NCI-H226 (cell line): ENCODE results near the gene ACSF3.

Experiments
- DNase-seq: peaks from one replicate; pipeline ENCODE4 v3.0.0-alpha.2; 2015

The ACSF3 gene

DNA sequence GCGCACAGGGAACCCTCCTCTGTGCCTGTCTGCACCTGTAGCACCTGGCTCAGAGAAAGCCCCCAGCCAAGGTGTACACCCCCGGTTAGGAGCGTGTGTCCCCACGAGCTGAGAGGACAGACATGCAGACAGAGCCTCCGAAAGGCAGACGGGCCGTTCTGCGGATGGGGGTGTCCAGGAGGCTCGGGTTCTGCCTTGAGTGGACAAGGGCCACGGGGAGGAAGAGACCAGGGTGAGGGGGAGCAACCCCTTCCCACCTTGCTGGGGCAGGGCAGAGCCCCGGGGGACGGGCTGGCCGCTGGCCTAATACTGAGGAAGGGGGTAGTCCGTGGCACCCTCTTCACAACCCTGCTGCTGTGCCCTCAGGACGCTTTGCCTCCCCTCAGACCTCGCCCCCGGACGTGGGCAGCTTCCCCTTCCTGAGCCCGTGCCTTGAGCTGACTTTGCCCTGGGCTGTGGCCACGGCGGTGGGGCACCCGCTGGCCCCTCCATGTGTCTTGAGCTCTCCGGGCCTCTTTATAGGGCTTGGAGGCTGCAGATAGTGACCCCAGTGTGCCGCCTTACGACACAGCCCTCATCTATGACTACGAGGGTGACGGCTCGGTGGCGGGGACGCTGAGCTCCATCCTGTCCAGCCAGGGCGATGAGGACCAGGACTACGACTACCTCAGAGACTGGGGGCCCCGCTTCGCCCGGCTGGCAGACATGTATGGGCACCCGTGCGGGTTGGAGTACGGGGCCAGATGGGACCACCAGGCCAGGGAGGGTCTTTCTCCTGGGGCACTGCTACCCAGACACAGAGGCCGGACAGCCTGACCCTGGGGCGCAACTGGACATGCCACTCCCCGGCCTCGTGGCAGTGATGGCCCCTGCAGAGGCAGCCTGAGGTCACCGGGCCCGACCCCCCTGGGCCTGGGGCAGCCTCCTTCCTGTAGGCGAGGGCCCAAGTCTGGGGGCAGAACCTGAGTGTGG is 101.0 kb downstream of the ACSF3 start:
- no peak for DNase-seq

DNA sequence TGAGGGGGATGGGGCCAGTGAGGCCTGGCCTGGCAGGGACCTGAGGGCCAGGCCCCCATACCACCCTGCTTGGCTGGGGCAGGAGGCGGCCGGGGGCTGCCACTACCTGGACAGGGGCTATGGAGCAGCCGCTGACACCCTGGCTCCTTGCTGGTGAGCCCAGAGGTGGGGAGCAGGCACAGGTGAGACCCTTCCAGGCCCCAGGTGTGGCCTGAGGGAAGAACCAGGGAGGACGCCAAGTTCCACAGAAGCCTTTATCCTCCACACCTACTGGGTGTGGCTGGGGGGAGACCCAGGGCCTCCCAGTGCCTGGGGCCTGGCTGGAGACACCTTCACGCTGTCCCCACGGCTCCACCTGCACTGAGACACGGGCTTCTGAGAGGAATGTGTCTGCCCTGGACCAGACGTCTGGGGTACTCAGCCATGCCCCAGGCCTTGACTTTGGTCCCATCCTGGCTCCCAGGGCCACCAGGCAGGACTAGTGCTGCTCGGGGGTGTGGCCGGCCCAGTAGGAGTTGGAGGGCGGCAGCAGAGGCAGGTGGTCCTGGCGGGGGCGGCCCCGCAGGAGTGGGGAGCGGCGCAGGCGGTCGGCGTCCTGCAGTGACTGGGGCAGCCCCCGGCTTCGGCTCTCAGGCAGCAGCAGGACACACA is 102.0 kb downstream of the ACSF3 start:
- no peak for DNase-seq

DNA sequence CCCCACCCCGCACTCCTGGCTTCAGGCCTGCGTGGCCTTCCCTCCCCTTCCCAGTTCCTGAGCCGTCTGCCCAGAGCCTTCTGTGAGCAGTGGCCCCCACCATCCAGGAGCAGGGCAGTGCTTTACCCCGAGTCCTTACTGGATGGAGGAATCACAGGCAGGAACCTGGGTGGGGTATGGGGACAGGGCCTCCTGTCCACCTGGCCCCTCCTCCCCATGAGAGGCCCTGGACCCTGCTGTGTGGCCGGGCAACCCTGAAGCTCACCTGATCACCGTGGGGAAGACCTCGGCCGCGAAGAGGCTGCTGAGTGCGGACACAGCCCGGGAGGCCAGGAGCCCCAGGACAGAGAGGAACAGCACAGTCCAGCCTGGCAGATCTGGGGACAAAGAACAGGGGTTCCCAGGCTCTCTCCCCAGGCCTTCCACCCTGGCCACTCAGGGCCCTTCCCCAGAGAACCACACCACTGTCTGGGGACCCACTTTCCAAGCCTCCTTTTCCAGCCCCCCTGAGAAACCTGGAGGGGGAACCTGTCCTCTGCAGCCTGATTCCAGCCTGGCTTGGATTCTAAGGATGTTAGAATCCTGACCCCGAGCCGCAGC is 103.5 kb downstream of the ACSF3 start:
- DNase-seq = no peak

DNA sequence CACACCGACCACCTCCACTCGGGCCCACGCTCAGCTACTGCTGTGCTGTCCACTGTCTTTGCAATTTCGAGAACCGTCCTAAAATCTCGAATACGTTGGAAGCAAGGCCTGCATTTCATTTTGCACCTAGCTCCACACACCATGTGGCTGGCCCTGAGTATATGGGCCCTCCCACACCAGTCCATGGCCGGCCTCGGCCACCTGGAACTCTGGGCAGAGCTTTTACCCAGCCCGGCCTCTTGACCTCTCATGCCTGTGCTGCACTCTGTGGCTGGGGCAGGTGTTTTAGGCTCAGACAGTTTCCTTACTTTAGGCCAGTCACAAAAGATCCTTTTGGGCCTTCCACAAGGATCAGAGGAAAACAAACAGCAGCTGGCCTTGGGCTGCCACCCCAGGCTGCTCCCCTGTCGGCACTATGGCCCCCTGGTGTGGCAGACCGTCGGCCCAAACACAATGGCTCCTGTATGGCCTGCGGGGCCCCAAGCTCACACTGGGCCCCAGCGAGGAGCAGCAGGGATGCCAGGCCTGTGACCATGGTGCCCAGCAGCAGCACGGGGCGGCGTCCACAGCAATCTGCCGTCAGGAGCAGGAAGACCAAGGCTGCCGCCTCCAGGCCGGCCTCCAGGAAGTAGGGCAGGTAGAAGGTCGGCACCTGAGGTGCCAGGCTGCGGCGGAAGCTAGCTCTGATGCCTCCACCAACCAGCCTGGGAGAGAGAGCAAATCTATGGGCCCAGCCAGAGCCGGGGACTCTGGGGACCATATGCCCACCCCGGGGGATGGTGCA is 104.2 kb downstream of the ACSF3 start:
- no peak for DNase-seq

DNA sequence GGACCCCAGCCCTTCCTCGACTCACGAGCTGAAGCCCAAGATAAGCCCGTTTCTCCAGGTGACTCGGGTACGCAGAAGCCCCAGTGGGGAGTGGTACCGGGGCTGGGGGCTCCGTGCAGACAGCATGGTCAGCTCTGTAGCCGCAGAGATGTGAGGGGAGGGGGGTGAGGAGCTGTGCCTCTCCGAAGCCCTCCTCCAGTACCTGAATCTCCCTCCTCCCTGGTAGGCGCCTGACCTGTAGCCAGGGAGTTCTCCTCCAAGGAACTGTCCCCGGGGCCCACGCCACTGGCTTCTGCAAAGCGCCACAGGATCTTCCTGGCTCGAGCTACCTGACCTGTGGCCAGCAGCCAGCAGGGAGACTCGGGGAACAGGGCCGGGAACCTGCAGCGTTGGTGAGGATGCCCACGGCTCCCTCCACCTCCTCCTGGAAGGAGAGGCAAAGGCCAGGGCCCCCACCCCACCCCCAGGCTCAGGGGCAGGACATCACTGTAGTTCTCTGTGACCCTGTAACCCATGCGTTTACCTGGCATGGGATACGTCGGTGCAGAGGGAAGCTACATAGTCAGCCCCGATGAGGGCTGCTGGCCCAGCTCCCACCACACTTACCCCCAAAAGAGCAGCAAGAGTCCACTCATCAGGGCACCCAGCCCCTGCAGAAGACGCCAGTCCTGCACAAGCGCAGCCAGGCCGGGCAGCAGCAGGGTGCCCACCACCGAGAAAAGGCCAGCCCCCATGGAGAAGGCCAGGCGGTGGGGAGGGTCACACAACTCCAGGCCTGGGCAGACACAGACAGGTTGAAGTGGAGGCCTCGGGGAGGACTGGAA is 105.0 kb downstream of the ACSF3 start:
- DNase-seq = no peak

DNA sequence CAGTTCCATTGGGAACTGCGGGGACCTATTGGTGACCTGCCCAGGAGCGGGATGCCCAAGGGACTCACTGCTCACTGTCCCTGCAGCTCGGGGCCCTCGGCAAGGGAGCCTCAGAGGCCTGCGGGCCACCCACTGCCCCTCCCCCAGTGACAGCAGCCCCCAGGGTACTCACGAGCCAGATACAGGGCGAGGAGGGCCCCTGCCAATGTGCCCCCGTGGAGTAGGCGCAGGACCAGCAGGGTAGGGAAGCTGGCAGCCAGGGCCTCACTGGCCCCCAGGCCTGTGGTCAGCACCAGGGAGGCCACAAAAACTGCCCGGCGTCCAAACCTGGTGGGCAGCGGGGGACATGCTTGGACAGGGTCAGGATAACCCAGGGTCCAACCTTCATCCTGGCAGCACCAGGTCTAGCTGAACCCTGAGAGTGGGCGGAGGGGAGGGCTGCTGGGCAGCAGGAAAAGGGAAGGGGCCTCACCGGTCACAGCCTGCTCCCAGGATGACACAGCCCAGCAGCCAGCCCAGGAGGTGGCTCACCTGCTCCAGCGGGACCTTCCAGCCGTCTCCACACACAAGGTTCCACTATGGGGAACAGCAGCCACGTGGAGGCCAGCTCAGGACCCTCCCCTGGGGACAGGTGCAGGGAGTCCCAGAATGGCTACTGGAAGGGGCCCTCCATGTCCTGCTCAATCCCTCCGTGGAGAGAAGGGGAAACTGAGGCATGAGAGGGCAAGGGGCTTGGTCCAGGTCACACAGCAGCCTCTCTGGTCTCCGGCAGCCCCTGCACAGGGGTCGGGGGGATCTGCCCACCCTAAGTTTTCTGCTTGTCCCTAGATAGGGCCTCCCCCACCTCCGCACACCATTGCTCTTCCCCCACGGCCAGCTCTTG is 105.8 kb downstream of the ACSF3 start:
- no peak for DNase-seq

DNA sequence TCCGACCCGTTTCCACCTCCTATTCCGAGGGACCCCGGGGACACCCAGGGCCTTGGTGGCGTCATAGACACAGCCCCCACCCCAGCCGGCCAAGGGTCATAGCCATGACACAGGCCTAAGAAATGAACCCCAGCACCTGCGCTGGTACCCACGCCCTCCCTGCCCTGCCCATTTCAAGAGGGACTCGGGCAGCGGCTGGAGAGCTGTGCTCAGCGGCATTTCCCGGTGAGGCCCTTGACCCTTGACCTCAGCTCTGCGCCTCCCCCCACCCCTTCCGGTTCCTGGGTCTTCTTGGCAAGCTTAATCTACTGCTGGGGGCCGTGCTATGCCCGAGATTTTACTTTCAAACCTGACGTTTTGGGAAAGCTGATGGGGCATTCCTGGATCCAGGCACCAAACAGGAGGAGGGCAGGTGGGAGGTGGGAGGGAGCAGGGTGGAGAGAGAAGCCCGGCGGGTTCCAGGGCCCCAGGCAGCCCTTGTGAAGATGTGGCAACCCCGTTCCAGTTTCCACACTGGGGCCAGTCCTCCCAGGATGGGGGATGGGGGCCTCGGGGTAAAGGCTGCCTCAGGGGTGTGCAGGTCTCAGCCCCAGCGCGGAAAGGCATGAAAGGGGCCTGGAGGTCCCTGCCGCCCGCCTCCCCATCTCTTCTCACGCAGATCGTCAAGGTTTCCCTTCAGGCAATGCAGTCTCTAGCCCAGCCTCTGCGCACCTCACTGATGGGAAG is 106.6 kb downstream of the ACSF3 start, which contains the start of gene SLC22A31:
Gene SLC22A31 (minus strand): TSS at position 414 of the 726 bp plus-strand sequence. CDS start 36 bp downstream, at position 378.
- no peak for DNase-seq

DNA sequence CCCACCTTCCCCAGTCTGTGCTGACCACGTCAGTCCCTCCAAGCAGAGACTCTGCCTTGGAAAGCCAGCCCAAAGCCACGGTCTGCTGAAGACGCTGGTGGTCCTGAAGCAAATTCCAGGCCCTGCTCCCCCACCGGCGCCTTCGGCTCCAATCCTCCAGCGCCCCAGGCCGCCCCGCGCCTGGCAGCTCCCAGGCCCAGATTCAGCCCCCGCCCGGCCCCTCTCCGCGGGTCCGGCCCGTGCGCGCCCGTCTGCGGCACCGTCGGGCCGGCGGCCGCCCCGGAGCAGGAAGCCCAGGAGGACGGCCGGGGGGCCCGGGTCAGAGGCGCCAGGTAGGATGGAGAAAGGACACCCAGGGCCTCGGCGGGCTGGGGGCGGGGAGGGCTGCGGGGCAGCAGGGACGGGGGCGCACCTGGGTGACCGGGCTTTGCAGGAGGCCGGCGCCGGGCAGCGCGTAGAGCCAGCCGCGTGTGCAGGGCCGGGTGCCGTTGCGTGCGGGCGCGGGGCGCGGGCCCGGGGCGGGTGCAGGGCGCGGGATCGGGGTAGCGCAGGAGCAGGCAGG is 107.3 kb downstream of the ACSF3 start:
- no peak for DNase-seq

DNA sequence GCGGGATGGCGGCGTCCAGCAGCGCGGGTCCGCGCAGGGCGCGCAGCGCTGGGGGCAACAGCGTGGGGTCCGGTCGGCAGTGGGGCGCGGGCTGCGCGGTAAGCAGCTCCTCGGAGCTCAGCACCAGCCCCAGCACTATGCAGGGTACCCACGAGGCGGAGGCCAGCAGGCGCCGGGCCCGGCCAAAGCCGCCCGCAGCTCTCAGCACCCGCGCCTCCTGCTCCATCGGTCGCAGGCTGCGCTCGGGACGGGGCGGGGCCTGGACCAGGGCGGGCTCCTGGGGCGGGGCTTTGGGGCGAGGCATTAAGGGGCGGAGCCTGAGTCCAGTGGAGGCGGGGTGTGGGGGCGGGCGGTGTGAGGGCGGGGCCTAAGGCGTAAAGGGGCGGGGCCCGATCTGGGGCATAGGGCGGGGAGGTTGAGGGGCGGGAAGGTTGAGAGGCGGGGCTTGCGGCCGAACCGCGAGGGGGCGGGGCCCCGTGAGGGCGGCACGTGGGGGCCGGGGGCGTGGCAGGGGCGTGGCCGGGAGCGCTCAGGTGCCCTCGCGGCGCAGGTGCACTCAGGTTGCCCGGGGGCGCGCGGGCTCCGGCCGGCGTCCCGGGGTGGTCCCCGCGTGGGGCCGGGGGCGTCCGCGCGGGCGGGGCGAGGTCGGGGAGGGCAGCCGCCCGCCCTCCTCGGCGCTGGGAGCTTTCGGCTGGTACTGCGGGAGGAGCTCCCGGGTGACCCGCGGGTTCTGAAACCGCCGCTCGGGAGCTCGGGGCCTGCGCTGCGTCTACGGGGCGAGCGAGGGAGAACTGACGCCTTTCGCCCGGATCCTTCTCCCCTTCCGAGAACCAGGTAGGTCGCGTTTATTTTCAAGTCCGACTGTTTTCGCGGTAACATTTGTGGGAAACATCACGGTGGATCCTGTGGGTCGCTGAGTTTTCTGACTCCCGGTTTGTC is 108.1 kb downstream of the ACSF3 start:
- no peak for DNase-seq

DNA sequence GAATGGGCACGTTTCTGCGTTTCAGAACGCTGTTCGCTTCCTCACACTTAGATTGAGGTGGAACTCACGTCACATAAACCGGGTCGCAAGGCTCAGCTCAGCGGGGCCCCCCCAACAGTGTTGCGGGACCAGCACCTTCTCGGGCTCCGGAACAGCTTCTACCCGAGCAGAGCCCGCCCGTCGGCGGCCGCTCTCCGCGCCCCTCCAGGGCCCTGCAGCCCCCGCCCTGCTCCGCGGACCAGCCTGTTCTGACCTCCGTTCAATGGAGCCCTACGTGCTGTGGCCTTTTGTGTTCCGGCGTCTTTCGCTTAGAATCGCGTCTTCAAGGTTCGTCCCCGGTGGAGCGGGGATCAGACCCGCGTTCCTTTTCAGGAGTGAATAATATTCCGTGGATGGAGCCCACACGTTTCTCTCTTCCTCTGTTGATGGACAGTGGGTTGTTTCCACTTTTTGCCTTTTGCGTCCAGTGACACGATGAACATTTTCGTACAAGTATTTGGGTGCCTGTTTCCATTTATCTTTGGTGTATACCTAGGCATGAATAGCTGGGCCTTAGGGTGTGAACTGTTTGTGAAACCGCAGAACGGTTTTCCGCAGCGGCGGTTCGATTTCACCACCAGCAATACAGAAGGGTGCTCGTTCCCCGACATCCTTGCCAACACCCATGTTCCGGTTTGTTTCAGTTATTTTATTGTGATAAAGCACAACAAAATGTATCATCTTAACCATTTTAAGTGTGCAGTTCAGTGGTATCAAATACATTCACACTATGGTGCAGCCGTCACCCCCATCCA is 109.0 kb downstream of the ACSF3 start:
- DNase-seq = no peak
